H1 (cell line): ENCODE data around the gene OVCH1. TPM values are rescaled to one million over a fixed set of nuclear protein-coding genes. Genes with fewer than 3 reads are reported as not detected.

Experiments
- CTCF ChIA-PET: fragments of 300-600 bp; sonication (Branson Sonifier 250); formaldehyde crosslinking; loops from one replicate; lab custom pipeline; 2021; ENCODE audit not compliant: partially characterized antibody; lab: Charles Lee
- POLR2A ChIA-PET: fragments of 300-600 bp; sonication (Branson Sonifier 250); formaldehyde crosslinking; loops from one replicate; lab custom pipeline; 2021; ENCODE audit warnings: inconsistent platforms; ENCODE audit not compliant: partially characterized antibody; lab: Charles Lee
- DNase-seq, 2 experiments: peaks; one replicate each; pipeline versions ENCODE4 v3.0.0 to v3.0.0-alpha.2; 2010 to 2022; ENCODE audit warnings: low spot score in 2 of 2, low read depth in 1 of 2, mixed read lengths in 1 of 2
- FAIRE-seq: peaks from 2 replicates; lab custom pipeline; 2011; peaks lifted over from hg19 to GRCh38; lab: Jason Lieb, UNC
- H2AFZ ChIP-seq: 2 replicates; pipeline ENCODE4 v1.8.1; 2012; ENCODE audit warnings: low read length, inconsistent platforms
- H2AK5ac ChIP-seq: 2 replicates; pipeline ENCODE4 v1.6.1; 2013; ENCODE audit warnings: low read depth, low read length
- H2BK120ac ChIP-seq: replicated peaks from 2 replicates; pipeline ENCODE3; 2013; ENCODE audit warnings: low read depth, low read length, inconsistent platforms
- H2BK12ac ChIP-seq: 2 replicates; pipeline ENCODE4 v1.6.1; 2013; ENCODE audit warnings: low read depth, low read length
- H2BK15ac ChIP-seq: 2 replicates; pipeline ENCODE4 v1.6.1; 2013; ENCODE audit warnings: low read length
- H2BK20ac ChIP-seq: 2 replicates; pipeline ENCODE4 v1.6.1; 2013; ENCODE audit warnings: low read length
- H2BK5ac ChIP-seq: 2 replicates; pipeline ENCODE4 v1.6.1; 2013; ENCODE audit warnings: low read depth, low read length
- H3K14ac ChIP-seq: 2 replicates; pipeline ENCODE4 v1.6.1; 2013; ENCODE audit warnings: inconsistent platforms; ENCODE audit not compliant: insufficient read length
- H3K18ac ChIP-seq: 2 replicates; pipeline ENCODE4 v1.6.1; 2013; ENCODE audit warnings: low read length; ENCODE audit errors: extremely low read depth
- H3K23ac ChIP-seq: 2 replicates; pipeline ENCODE4 v1.6.1; 2013; ENCODE audit warnings: inconsistent platforms; ENCODE audit not compliant: insufficient read length
- H3K23me2 ChIP-seq: 2 replicates; pipeline ENCODE4 v1.6.1; 2013; ENCODE audit warnings: low read depth, low read length
- H3K27ac ChIP-seq: 2 replicates; pipeline ENCODE4 v1.6.1; 2011; ENCODE audit warnings: low read depth, low read length, inconsistent platforms
- H3K27me3 ChIP-seq, 4 experiments: replicated peaks in 1 of 4; 1 replicate in 1 of 4; 2 replicates in 3 of 4; pipeline versions ENCODE4 v1.6.1 to v1.8.1; 2011 to 2013; ENCODE audit warnings: low read length in 3 of 4, mild to moderate bottlenecking in 3 of 4, inconsistent platforms in 2 of 4, mixed read lengths in 2 of 4, moderate library complexity in 1 of 4; ENCODE audit not compliant: control insufficient read depth in 3 of 4, insufficient read depth in 3 of 4; ENCODE audit errors: extremely low read depth in 1 of 4
- H3K36me3 ChIP-seq, 4 experiments: 2 replicates each; pipeline versions ENCODE4 v1.6.1 to v1.8.1; 2011 to 2013; ENCODE audit warnings: mild to moderate bottlenecking in 4 of 4, low read length in 3 of 4, moderate library complexity in 2 of 4, control low read depth in 1 of 4, inconsistent platforms in 1 of 4; ENCODE audit not compliant: insufficient read depth in 4 of 4, control insufficient read depth in 2 of 4
- H3K4ac ChIP-seq: replicated peaks from 2 replicates; pipeline ENCODE3; 2013; ENCODE audit warnings: low read length, low read depth, mixed read lengths, inconsistent platforms; ENCODE audit not compliant: insufficient read length
- H3K4me1 ChIP-seq, 4 experiments: replicated peaks in 1 of 4; 1 replicate in 1 of 4; 2 replicates in 3 of 4; pipeline versions ENCODE4 v1.6.1 to v1.8.1; 2011 to 2013; ENCODE audit warnings: low read length in 3 of 4, inconsistent platforms in 2 of 4, mixed read lengths in 1 of 4; ENCODE audit not compliant: insufficient read depth in 4 of 4, control insufficient read depth in 3 of 4
- H3K4me2 ChIP-seq, 2 experiments: 2 replicates each; pipeline versions ENCODE4 v1.6.1 to v1.8.1; 2011 to 2013; ENCODE audit warnings: low read depth in 2 of 2, low read length in 2 of 2, control low read depth in 1 of 2, inconsistent platforms in 1 of 2, mild to moderate bottlenecking in 1 of 2; ENCODE audit not compliant: insufficient read depth in 1 of 2
- H3K4me3 ChIP-seq, 4 experiments: fragments of 200-600, 300-600 bp in 1 of 4; sonication (generic), shearing (Covaris generic), sonication (Bioruptor Twin) in 1 of 4; 2 replicates each; pipeline versions ENCODE4 v1.5.1 to v1.8.1; 2011 to 2016; ENCODE audit warnings: low read length in 4 of 4, low read depth in 3 of 4, control low read depth in 2 of 4, inconsistent platforms in 2 of 4, mild to moderate bottlenecking in 2 of 4, mixed read lengths in 1 of 4, moderate library complexity in 1 of 4; ENCODE audit not compliant: insufficient read depth in 2 of 4; ENCODE audit errors: extremely low read depth in 1 of 4
- H3K56ac ChIP-seq: replicated peaks from 2 replicates; pipeline ENCODE3; 2013; ENCODE audit warnings: low read depth, mild to moderate bottlenecking, mixed read lengths, low read length, inconsistent platforms; ENCODE audit not compliant: insufficient read length
- H3K79me1 ChIP-seq: 2 replicates; pipeline ENCODE4 v1.6.1; 2013; ENCODE audit warnings: low read depth, low read length, control low read depth
- H3K79me2 ChIP-seq, 2 experiments: 2 replicates each; pipeline versions ENCODE4 v1.6.1 to v1.8.1; 2012 to 2013; ENCODE audit warnings: low read length in 2 of 2, mild to moderate bottlenecking in 2 of 2, inconsistent platforms in 1 of 2; ENCODE audit not compliant: insufficient read depth in 2 of 2, control insufficient read depth in 1 of 2
- H3K9ac ChIP-seq, 4 experiments: replicated peaks in 1 of 4; 1 replicate in 1 of 4; 2 replicates in 3 of 4; pipeline versions ENCODE4 v1.6.1 to v1.8.1; 2011 to 2013; ENCODE audit warnings: low read depth in 3 of 4, low read length in 3 of 4, control low read depth in 2 of 4, mild to moderate bottlenecking in 2 of 4, moderate library complexity in 2 of 4, inconsistent platforms in 1 of 4; ENCODE audit errors: extremely low read depth in 1 of 4
- H3K9me3 ChIP-seq, 2 experiments: 2 replicates each; pipeline versions ENCODE4 v1.6.1 to v1.8.1; 2012 to 2013; ENCODE audit warnings: mild to moderate bottlenecking in 2 of 2, moderate library complexity in 2 of 2, control low read depth in 1 of 2, inconsistent platforms in 1 of 2, low read depth in 1 of 2, low read length in 1 of 2, mixed read lengths in 1 of 2; ENCODE audit not compliant: insufficient read depth in 2 of 2
- H4K20me1 ChIP-seq, 2 experiments: replicated peaks in 1 of 2; 2 replicates each; pipeline versions ENCODE3 to v1.8.1; 2011 to 2013; ENCODE audit warnings: inconsistent platforms in 2 of 2, low read length in 2 of 2, mild to moderate bottlenecking in 1 of 2; ENCODE audit not compliant: insufficient read depth in 2 of 2, control insufficient read depth in 1 of 2
- H4K5ac ChIP-seq: 2 replicates; pipeline ENCODE4 v1.6.1; 2013; ENCODE audit warnings: low read length, low read depth, mixed read lengths, inconsistent platforms; ENCODE audit not compliant: insufficient read length
- H4K8ac ChIP-seq: 2 replicates; pipeline ENCODE4 v1.8.0; 2013; ENCODE audit warnings: mild to moderate bottlenecking, moderate library complexity, low read length, inconsistent platforms; ENCODE audit not compliant: insufficient read depth; ENCODE audit errors: extremely low read depth
- H4K91ac ChIP-seq: replicated peaks from 2 replicates; pipeline ENCODE3; 2013; ENCODE audit warnings: low read length, mixed read lengths, inconsistent platforms; ENCODE audit not compliant: insufficient read length
- CHD1 ChIP-seq: IDR thresholded peaks from 2 replicates; pipeline ENCODE4 v1.6.1; 2012; ENCODE audit warnings: low read depth, low read length, improper control_type of control experiment
- POLR2A ChIP-seq, 2 experiments: IDR thresholded peaks; 1 replicate in 1 of 2; 2 replicates in 1 of 2; pipeline ENCODE4 v1.6.1; 2011; ENCODE audit warnings: low read depth in 2 of 2, low read length in 2 of 2, mild to moderate bottlenecking in 2 of 2; ENCODE audit errors: control extremely low read depth in 1 of 2
- SAP30 ChIP-seq: fragments of 300-600 bp; sonication (generic); IDR thresholded peaks from 2 replicates; pipeline ENCODE4 v1.7.1; 2012; ENCODE audit warnings: low read length, moderate library complexity, mild to moderate bottlenecking, inconsistent platforms; ENCODE audit not compliant: insufficient read depth, insufficient replicate concordance
- SIRT6 ChIP-seq: IDR thresholded peaks from one replicate; pipeline ENCODE4 v1.7.1; 2012; ENCODE audit warnings: low read length, inconsistent platforms
- SP2 ChIP-seq: IDR thresholded peaks from 2 replicates; pipeline ENCODE4 v1.6.1; 2012; ENCODE audit warnings: mild to moderate bottlenecking, low read length, inconsistent platforms
- WGBS, 2 experiments: shearing (Covaris generic) in 1 of 2; methylation state at CpG; one replicate each; pipeline versions ENCODE4 v1.1.6 to v1.1.7; 2013 to 2015; ENCODE audit warnings: low lambda C conversion rate in 2 of 2, mixed read lengths in 2 of 2, inconsistent platforms in 1 of 2, low coverage in 1 of 2, missing lambda C conversion rate in 1 of 2; ENCODE audit not compliant: insufficient replicate concordance in 2 of 2, insufficient coverage in 1 of 2, insufficient read length in 1 of 2; ENCODE audit errors: extremely low coverage in 1 of 2, missing lambda C conversion rate in 1 of 2; 5-methylcytosine and 5-hydroxymethylcytosine counted together
- polyA plus RNA-seq, 7 experiments: library from polyadenylated mRNA; depleted of rRNA in 3 of 7; stranded (reverse) in 5 of 7; unstranded in 2 of 7; fragments of >200 nt in 5 of 7; fragments of 200-250 nt in 2 of 7; gene quantifications; 1 replicate in 5 of 7; 2 replicates in 1 of 7; 4 replicates in 1 of 7; pipeline versions ENCODE4 v1.2.1 to v1.2.3, GENCODE V29; 2011 to 2013; ENCODE audit warnings: missing spikeins in 2 of 7, mixed read lengths in 2 of 7
- total RNA-seq: library from RNA; stranded (reverse); fragmentation: NEBNext Ultra II Directional; extraction: Animal tissue kit (Norgen Biotek cat#: 25700); gene quantifications from 2 replicates; pipeline ENCODE4 v1.2.1, GENCODE V29; 2021

OVCH1 gene
- total and polyA plus RNA-seq, 2 of the 8 experiments (the other 6 are each of a cell fraction or from before 2014, with no cell fraction given), result 0.07 TPM; not detected in 1

DNA sequence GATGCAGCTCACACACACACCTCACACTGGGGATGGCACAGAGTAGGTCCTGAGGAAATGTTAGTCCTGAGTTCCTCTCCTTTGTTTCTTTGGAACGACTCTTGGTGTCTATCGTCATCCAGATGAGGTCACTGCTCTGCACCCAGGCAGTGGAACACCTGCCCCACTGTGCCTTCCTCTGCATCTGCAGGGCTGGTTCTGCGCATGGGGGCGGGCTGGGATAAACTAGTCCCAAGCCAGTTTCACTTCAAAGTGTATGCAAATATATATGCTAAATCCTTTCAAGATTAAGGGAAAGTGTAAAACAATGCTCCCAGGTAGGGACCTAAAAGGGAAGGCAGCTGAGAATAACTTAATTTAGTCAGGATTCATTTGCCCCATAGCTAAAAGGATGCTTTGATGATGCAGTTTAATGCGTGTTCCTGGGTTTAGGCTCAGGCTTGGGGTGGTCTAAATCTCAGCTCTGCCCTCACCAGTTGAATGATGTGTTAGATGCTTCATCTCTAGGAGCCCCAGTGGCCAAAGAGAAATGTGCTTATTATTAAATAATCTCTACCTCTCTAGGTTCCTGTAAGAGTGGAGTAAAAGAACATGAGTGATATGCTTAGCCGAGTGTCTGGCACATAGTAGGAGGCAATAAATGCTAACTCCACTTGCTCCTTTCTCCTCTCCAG is 47.1 kb upstream of the OVCH1 start:
- Histone ChIP-seq H3K23me2 (no peaks in the 10 kb centered on the region), H4K91ac (no peak overlapping the region), H3K27ac (no peak overlapping the region), H3K4me3 (no peak overlapping the region), H4K20me1 (no peaks in the 10 kb centered on the region), H3K56ac (no peak overlapping the region), H3K36me3 (no peaks in the 10 kb centered on the region), H3K79me1 (no peaks in the 10 kb centered on the region), H3K4me1 (peaks cover 0 to 9% (median 4%) of the 10 kb centered on the region in 4 experiments; a peak in 4 of 7 replicates), H3K4me2 (no peak overlapping the region), H3K27me3 (no peaks in the 10 kb centered on the region), H3K4ac (no peak overlapping the region), H3K14ac (no peak overlapping the region), H3K18ac (no peak overlapping the region), H4K8ac (no peak overlapping the region), H2BK5ac (no peak overlapping the region), H2BK12ac (peak overlapping the region; percentile 82; the same call in 1 of the 2 replicates), H2BK120ac (no peak overlapping the region), H2AFZ (no peak overlapping the region), H3K79me2 (no peaks in the 10 kb centered on the region), H2BK15ac (no peak overlapping the region), H4K5ac (no peak overlapping the region), H3K9ac (no peak overlapping the region; a peak in 1 of 7 replicates), H2BK20ac (no peak overlapping the region), H2AK5ac (no peak overlapping the region), H3K23ac (no peak overlapping the region), H3K9me3 (no peaks in the 10 kb centered on the region)
- 87% methylated on average over 6 of the region's 6 CpGs; no CpG with 5 or more reads in 1 of the 2 experiments for WGBS, 2 experiments
- TF ChIP-seq SP2 (no peak), POLR2A (IDR thresholded peaks at IDR 0.05; ENCODE audit: control extremely low read depth in 1 of 2, low read depth in 2 of 2, low read length in 2 of 2) (no peak), CHD1 (no peak), SIRT6 (no peak), SAP30 (no peak)
- POLR2A ChIA-PET, result no interaction called here
- FAIRE-seq (no peak), DNase-seq (no peak)
- CTCF ChIA-PET, result interaction anchor here (1.0 to 1.2 kb wide), 2 partner anchors 45 to 346 kb away, joined by 3 to 5 read pairs; no protein-coding TSS in a partner anchor
